ENCODE results near the gene PIK3CG.
"Not testable (repeated sequence)": the region's sequence is repeated elsewhere in the genome, so short reads cannot be mapped to it uniquely, and the experiment has no call there.

The PIK3CG gene

DNA sequence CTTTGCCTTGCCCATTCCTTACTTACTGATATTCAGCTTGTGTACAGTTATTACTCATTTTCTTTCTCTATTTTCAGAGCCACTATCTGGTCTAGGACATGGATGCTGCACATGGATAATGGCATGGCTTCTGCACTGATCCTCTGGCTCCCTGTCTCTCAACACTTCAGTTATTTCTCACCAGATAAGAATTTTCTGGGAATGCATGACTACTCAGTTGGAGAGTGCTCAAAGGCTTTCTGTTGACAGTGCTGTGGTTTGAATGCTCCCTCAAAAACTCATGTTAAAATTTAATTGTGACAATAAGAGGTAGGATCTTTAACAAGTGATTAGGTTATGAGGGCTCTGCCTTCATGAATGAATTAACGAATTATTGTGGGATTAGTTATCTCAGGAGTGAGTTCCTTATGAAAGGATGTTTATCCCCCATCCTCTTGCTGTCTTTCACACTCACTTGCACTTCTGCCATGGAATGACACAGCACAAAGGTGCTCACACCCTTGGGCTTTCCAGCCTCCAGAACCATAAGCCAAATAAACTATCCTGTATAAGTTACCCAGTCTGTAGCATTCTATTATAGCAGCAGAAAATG, 16.1 kb upstream of the PIK3CG start:
- no peak overlapping the region for H2BK12ac ChIP-seq (ENCODE audit: low read length in 2 of 2)
- peak; percentile 78 for DNase-seq
- H2BK120ac ChIP-seq (ENCODE audit: low read depth, low read length), result no peak overlapping the region
- no peaks in the 10 kb centered on the region for H3K9me3 ChIP-seq (ENCODE audit: control insufficient read depth, low read length)
- H2AK5ac ChIP-seq (ENCODE audit: low read length, severe bottlenecking), result peak overlapping the region; percentile 61
- no peak overlapping the region for H3K4ac ChIP-seq (ENCODE audit: low read depth in 1 of 2, low read length in 2 of 2)
- no peak overlapping the region for H3K23ac ChIP-seq (ENCODE audit: low read length in 2 of 2)
- H3K4me1 ChIP-seq (ENCODE audit: control insufficient read depth, insufficient read depth, low read depth, low read length), result peaks cover 1% of the 10 kb centered on the region
- H3K79me1 ChIP-seq (replicated peaks; ENCODE audit: low read length, poor library complexity, severe bottlenecking), result no peaks in the 10 kb centered on the region
- WGBS, result 0% methylated on average over 1 of the region's 1 CpG
- no peak overlapping the region for H4K91ac ChIP-seq (ENCODE audit: low read length)
- peak overlapping the region; percentile 34 for H3K4me2 ChIP-seq (ENCODE audit: low read length, poor library complexity, severe bottlenecking)
- H4K8ac ChIP-seq (ENCODE audit: low read length), result no peak overlapping the region
- H2AFZ ChIP-seq (ENCODE audit: low read depth, low read length), result no peak overlapping the region
- peak overlapping the region; percentile 2 for H3K9ac ChIP-seq (ENCODE audit: low read length)
- H3K4me3 ChIP-seq (ENCODE audit: insufficient read depth in 1 of 2, low read depth in 1 of 2, low read length in 2 of 2), result no peak overlapping the region
- no peak overlapping the region for H2BK5ac ChIP-seq (ENCODE audit: low read depth, low read length, poor library complexity, severe bottlenecking)
- no peak overlapping the region for H2BK15ac ChIP-seq (ENCODE audit: low read depth, poor library complexity, severe bottlenecking)
- H3K14ac ChIP-seq (ENCODE audit: low read length in 2 of 2), result no peak overlapping the region
- H3K18ac ChIP-seq (ENCODE audit: low read depth in 1 of 2, low read length in 2 of 2), result no peak overlapping the region
- peaks cover 0 to 4% of the 10 kb centered on the region in 2 experiments for H3K27me3 ChIP-seq (ENCODE audit: control insufficient read depth in 1 of 2, insufficient read depth in 1 of 2, low read length in 2 of 2)
- H3K27ac ChIP-seq (ENCODE audit: low read length, poor library complexity, severe bottlenecking), result peak overlapping the region; percentile 77
- H3K36me3 ChIP-seq (ENCODE audit: control insufficient read depth in 1 of 2, insufficient read depth in 2 of 2, low read depth in 1 of 2, low read length in 2 of 2), result no peaks in the 10 kb centered on the region

- H3K18ac ChIP-seq (ENCODE audit: low read depth in 1 of 2, low read length in 2 of 2); H2BK120ac ChIP-seq (ENCODE audit: low read depth, low read length); H3K4me3 ChIP-seq (ENCODE audit: insufficient read depth in 1 of 2, low read depth in 1 of 2, low read length in 2 of 2); H3K14ac ChIP-seq (ENCODE audit: low read length in 2 of 2); H3K23ac ChIP-seq (ENCODE audit: low read length in 2 of 2); H4K91ac ChIP-seq (ENCODE audit: low read length); DNase-seq; H2AFZ ChIP-seq (ENCODE audit: low read depth, low read length); H3K79me1 ChIP-seq (replicated peaks; ENCODE audit: low read length, poor library complexity, severe bottlenecking); H3K9ac ChIP-seq (ENCODE audit: low read length); H2BK5ac ChIP-seq (ENCODE audit: low read depth, low read length, poor library complexity, severe bottlenecking); H2AK5ac ChIP-seq (ENCODE audit: low read length, severe bottlenecking); H3K27me3 ChIP-seq (ENCODE audit: control insufficient read depth in 1 of 2, insufficient read depth in 1 of 2, low read length in 2 of 2); H3K4me2 ChIP-seq (ENCODE audit: low read length, poor library complexity, severe bottlenecking); H2BK15ac ChIP-seq (ENCODE audit: low read depth, poor library complexity, severe bottlenecking); H3K9me3 ChIP-seq (ENCODE audit: control insufficient read depth, low read length); H4K8ac ChIP-seq (ENCODE audit: low read length); H3K4ac ChIP-seq (ENCODE audit: low read depth in 1 of 2, low read length in 2 of 2); H3K36me3 ChIP-seq (ENCODE audit: control insufficient read depth in 1 of 2, insufficient read depth in 2 of 2, low read depth in 1 of 2, low read length in 2 of 2); H3K27ac ChIP-seq (ENCODE audit: low read length, poor library complexity, severe bottlenecking); H2BK12ac ChIP-seq (ENCODE audit: low read length in 2 of 2); H3K4me1 ChIP-seq (ENCODE audit: control insufficient read depth, insufficient read depth, low read depth, low read length): not testable (repeated sequence)
- 94% methylated on average over 6 of the region's 7 CpGs for WGBS
Observed at GRCh38 chr7:106851632-106852031, 13.4 kb upstream of the PIK3CG start.

DNA sequence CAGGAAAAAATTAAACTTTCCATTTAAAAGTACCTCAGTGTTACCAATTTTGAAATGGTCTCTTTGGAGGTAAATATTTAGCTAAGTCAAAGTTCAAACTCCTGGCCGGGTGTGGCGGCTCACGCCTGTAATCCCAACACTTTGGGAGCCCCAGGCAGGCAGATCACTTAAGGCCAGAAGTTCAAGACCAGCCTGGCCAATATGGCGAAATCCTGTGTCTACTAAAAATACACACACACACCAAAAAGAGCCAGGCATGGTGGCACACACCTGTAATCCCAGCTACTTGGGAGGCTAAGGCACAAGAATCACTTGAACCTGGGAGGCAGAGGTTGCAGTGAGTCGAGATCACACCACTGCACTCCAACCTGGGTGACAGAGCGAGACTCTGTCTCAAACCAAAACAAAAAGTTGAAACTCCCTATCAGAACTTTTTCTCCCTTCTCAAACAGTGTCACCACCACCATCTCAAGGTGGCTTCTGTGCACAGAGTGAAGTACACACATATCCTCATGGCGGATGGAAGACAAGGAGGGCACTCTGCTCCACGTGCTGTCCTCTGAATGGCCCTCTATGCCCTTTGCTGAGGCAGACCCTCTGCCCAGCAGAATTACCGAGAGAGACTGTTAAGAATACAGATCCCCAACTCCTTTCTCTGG, 11.7 kb upstream of the PIK3CG start:
- 92% methylated on average over 8 of the region's 9 CpGs for WGBS
- no peak overlapping the region for H2BK120ac ChIP-seq (ENCODE audit: low read depth, low read length)
- H2BK12ac ChIP-seq (ENCODE audit: low read length in 2 of 2), result no peak overlapping the region
- no peak overlapping the region for H3K14ac ChIP-seq (ENCODE audit: low read length in 2 of 2)
- H2AK5ac ChIP-seq (ENCODE audit: low read length, severe bottlenecking), result no peak overlapping the region
- no peaks in the 10 kb centered on the region for H3K27me3 ChIP-seq (ENCODE audit: control insufficient read depth in 1 of 2, insufficient read depth in 1 of 2, low read length in 2 of 2)
- no peak overlapping the region for H3K4me2 ChIP-seq (ENCODE audit: low read length, poor library complexity, severe bottlenecking)
- H3K4ac ChIP-seq (ENCODE audit: low read depth in 1 of 2, low read length in 2 of 2), result no peak overlapping the region
- H2AFZ ChIP-seq (ENCODE audit: low read depth, low read length), result no peak overlapping the region
- H3K27ac ChIP-seq (ENCODE audit: low read length, poor library complexity, severe bottlenecking), result no peak overlapping the region
- no peaks in the 10 kb centered on the region for H3K36me3 ChIP-seq (ENCODE audit: control insufficient read depth in 1 of 2, insufficient read depth in 2 of 2, low read depth in 1 of 2, low read length in 2 of 2)
- peaks cover 1% of the 10 kb centered on the region for H3K4me1 ChIP-seq (ENCODE audit: control insufficient read depth, insufficient read depth, low read depth, low read length)
- no peaks in the 10 kb centered on the region for H3K79me1 ChIP-seq (replicated peaks; ENCODE audit: low read length, poor library complexity, severe bottlenecking)
- H4K8ac ChIP-seq (ENCODE audit: low read length), result no peak overlapping the region
- no peak overlapping the region for H3K9ac ChIP-seq (ENCODE audit: low read length)
- no peak overlapping the region for H4K91ac ChIP-seq (ENCODE audit: low read length)
- no peak overlapping the region for H3K18ac ChIP-seq (ENCODE audit: low read depth in 1 of 2, low read length in 2 of 2)
- no peak overlapping the region for H2BK15ac ChIP-seq (ENCODE audit: low read depth, poor library complexity, severe bottlenecking)
- H3K23ac ChIP-seq (ENCODE audit: low read length in 2 of 2), result no peak overlapping the region
- no peak overlapping the region for H3K4me3 ChIP-seq (ENCODE audit: insufficient read depth in 1 of 2, low read depth in 1 of 2, low read length in 2 of 2)
- peaks cover 4% of the 10 kb centered on the region for H3K9me3 ChIP-seq (ENCODE audit: control insufficient read depth, low read length)
- H2BK5ac ChIP-seq (ENCODE audit: low read depth, low read length, poor library complexity, severe bottlenecking), result no peak overlapping the region
- DNase-seq, result no peak

GRCh38 chr7:106855540-106856132, 9.4 kb upstream of the PIK3CG start:
- Histone ChIP-seq H2AK5ac (ENCODE audit: low read length, severe bottlenecking) (no peak overlapping the region), H3K18ac (ENCODE audit: low read depth in 1 of 2, low read length in 2 of 2) (no peak overlapping the region), H2BK120ac (ENCODE audit: low read depth, low read length) (no peak overlapping the region), H3K4ac (ENCODE audit: low read depth in 1 of 2, low read length in 2 of 2) (no peak overlapping the region), H2AFZ (ENCODE audit: low read depth, low read length) (no peak overlapping the region), H3K9me3 (ENCODE audit: control insufficient read depth, low read length) (peaks cover 11% of the 10 kb centered on the region), H3K4me1 (ENCODE audit: control insufficient read depth, insufficient read depth, low read depth, low read length) (no peaks in the 10 kb centered on the region), H3K79me1 (replicated peaks; ENCODE audit: low read length, poor library complexity, severe bottlenecking) (no peaks in the 10 kb centered on the region), H3K14ac (ENCODE audit: low read length in 2 of 2) (no peak overlapping the region), H3K4me2 (ENCODE audit: low read length, poor library complexity, severe bottlenecking) (no peak overlapping the region), H3K23ac (ENCODE audit: low read length in 2 of 2) (no peak overlapping the region), H2BK5ac (ENCODE audit: low read depth, low read length, poor library complexity, severe bottlenecking) (no peak overlapping the region), H2BK12ac (ENCODE audit: low read length in 2 of 2) (no peak overlapping the region), H3K4me3 (ENCODE audit: insufficient read depth in 1 of 2, low read depth in 1 of 2, low read length in 2 of 2) (no peak overlapping the region), H4K8ac (ENCODE audit: low read length) (no peak overlapping the region), H3K27ac (ENCODE audit: low read length, poor library complexity, severe bottlenecking) (no peak overlapping the region), H2BK15ac (ENCODE audit: low read depth, poor library complexity, severe bottlenecking) (no peak overlapping the region), H4K91ac (ENCODE audit: low read length) (no peak overlapping the region), H3K9ac (ENCODE audit: low read length) (no peak overlapping the region), H3K36me3 (ENCODE audit: control insufficient read depth in 1 of 2, insufficient read depth in 2 of 2, low read depth in 1 of 2, low read length in 2 of 2) (no peaks in the 10 kb centered on the region), H3K27me3 (ENCODE audit: control insufficient read depth in 1 of 2, insufficient read depth in 1 of 2, low read length in 2 of 2) (no peaks in the 10 kb centered on the region)
- 94% methylated on average over 5 of the region's 6 CpGs for WGBS
- no peak for DNase-seq
